Activated CD4-positive, alpha-beta T cell treated with anti-CD3 and anti-CD28 coated beads, Interleukin-10, Interleukin-2, amounts not matched to agents 100 ng/mL and 50 ng/mL, durations not matched to agents 16 hours and 8 hours (primary cell): ENCODE results near the gene FOXD1.
"Not testable (repeated sequence)": the region's sequence is repeated elsewhere in the genome, so short reads cannot be mapped to it uniquely, and the experiment has no call there.

ENCODE experiments used
- DNase-seq: peaks from one replicate; pipeline ENCODE4 v3.0.0-alpha.2; 2020

FOXD1 gene

GRCh38 chr5:73460133-73460532 lies 11.6 kb upstream of the FOXD1 start:
- no peak for DNase-seq

- DNase-seq: no peak
These were observed 10.8 kb upstream of the FOXD1 start for GRCh38 chr5:73459366-73459765.

- not testable (repeated sequence) for DNase-seq
These were observed 7.9 kb upstream of the FOXD1 start for GRCh38 chr5:73456462-73456861.

- peak; percentile 43 for DNase-seq
These were observed 5.9 kb upstream of the FOXD1 start for GRCh38 chr5:73454379-73455036.

GRCh38 chr5:73452215-73452614 lies 3.6 kb upstream of the FOXD1 start:
- DNase-seq: no peak

GRCh38 chr5:73451224-73452130 lies 2.9 kb upstream of the FOXD1 start:
- peak; percentile 69 for DNase-seq

GRCh38 chr5:73450672-73451223 lies 2.2 kb upstream of the FOXD1 start:
- no peak for DNase-seq

GRCh38 chr5:73450137-73450536 lies 1.6 kb upstream of the FOXD1 start:
- no peak for DNase-seq

GRCh38 chr5:73447530-73448462 lies 781 bp downstream of the FOXD1 start:
- peak; percentile 48 for DNase-seq

- peak; percentile 10 for DNase-seq
These were observed 1.7 kb downstream of the FOXD1 start for GRCh38 chr5:73446631-73447529.

GRCh38 chr5:73445665-73446630 lies 2.6 kb downstream of the FOXD1 start:
- no peak for DNase-seq

GRCh38 chr5:73444499-73445438 lies 3.8 kb downstream of the FOXD1 start:
- no peak for DNase-seq

- DNase-seq: no peak
These were observed 4.6 kb downstream of the FOXD1 start for GRCh38 chr5:73443829-73444498.

GRCh38 chr5:73442996-73443627 lies 5.5 kb downstream of the FOXD1 start:
- no peak for DNase-seq

- DNase-seq: no peak
These were observed 6.3 kb downstream of the FOXD1 start for GRCh38 chr5:73442231-73442811.

- DNase-seq: no peak
These were observed 7.2 kb downstream of the FOXD1 start for GRCh38 chr5:73441378-73441777.

- DNase-seq: no peak
These were observed 8.3 kb downstream of the FOXD1 start for GRCh38 chr5:73440262-73440661.
